ENCODE data around the gene ROCK2.

ROCK2 gene

DNA sequence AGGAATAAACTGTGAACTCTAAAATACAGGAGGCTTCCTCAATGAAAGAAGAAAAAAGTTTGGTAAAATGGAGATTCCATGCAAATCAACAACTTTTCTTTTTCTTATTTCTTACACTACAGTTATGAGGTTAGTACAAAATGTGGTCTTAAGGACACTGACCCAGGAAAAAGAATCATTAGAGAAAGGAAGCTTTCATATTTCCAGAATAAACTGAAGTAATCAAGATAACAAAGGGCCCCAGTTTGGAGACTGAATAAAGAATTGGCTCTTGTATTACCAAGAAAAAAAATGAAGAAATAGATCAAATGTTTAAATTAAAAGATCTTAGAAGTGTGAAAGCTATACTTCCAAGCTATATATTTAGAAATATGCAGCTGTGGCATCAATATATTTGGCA is 116.8 kb downstream of the ROCK2 start:
- DNase-seq: no peak

GRCh38 chr2:11224887-11225286 is 119.5 kb downstream of the ROCK2 start:
- no peak for DNase-seq

DNA sequence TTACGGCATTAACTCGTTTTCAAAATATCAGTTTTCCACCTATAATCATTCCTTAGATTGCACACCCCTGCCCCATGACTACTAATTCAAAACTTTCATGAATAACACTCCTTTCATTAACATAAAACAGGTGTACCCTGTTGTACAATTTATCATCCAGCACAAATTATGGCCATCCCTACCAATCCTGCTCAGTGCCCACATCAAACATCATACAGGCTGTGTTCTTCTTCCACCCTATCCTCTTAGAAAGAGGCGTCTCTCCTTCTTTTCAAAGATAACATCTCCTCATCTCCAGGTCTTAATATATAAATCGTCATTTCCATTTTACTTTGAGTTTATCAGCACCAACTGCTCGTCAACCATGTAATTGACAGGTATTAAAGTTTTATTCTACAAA is 121.6 kb downstream of the ROCK2 start:
- DNase-seq: no peak

DNA sequence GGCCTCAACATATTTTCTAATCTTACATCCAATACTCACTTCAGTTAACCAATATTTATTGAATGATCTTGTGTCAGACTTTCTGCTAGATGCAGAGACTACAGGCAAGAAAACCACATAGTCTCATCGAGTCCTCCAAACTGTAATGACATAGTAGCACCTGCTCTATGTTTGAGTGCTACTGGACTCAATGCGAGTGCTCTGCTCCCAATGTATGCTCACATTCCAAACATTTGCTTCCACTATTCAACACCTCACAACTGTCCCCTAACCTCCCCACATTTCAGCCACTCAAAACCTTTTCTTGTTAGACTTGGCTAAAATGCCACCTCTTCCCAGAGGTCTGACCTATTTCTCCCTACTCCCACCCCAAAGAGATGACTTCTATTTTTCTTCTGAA is 124.0 kb downstream of the ROCK2 start:
- no peak for DNase-seq

DNA sequence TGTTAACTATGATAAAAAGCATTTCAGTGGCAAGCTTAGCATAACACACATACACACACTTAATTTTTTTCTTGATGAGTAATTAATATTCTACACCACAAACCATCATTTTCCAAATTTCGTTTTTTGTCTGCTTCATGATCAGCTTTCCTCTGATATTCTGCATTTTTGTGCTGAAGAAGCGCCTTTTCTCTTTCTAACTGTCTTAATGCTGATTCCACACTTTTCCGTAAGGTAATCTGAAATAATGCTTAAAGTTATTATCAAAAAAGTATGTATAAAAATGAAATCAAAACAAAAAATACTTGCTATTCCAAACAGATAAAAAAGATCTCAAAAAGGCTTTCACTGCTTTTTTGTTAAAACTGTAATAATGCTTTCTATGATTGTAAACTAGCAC is 129.0 kb downstream of the ROCK2 start:
- no peak for DNase-seq

GRCh38 chr2:11214770-11215169 is 129.7 kb downstream of the ROCK2 start:
- no peak for DNase-seq

DNA sequence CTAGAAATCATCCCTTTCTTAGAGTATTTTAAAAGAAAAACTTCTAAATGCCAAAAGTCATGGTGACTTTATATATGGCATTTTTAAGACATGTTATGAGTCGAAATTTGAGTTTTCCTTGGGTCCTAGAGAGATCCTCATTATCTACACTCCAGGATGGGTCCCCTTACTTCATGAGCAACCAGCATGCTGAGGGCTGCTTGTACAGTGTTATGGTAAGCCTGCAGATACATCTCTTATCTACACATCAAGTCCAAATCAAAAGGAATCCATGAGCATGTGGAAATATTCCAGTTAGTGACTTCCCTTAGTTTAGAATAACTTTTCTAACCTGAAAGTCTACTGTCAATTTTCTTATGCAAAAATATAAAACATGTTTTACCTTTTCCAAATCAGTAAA is 130.5 kb downstream of the ROCK2 start:
- DNase-seq: no peak

DNA sequence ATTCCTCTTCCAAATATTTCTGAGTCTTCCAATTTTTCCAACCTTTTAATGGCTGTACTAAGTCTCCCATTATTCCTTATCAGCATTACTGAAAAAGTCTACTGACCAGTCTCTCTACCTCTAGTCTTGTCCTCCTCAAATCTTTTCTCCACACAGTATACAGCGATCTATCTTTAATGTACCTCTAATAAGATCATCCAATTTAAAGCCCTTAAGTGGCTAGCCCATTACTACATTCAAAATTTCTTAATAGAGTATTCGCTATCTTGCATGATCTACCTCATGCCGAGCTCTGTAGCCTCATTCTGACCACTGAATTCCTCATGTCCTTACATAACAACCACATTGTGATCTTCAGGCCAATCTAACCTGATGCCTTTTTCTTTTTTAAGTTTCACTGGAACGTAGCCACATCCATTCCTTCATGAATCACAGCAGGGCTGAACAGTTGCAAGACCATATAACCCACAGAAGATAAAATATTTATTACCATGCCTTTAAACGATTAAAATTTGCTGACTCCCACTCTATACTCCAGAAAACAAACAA is 131.3 kb downstream of the ROCK2 start:
- no peak for DNase-seq

GRCh38 chr2:11212645-11213044 is 131.8 kb downstream of the ROCK2 start:
- no peak for DNase-seq

DNA sequence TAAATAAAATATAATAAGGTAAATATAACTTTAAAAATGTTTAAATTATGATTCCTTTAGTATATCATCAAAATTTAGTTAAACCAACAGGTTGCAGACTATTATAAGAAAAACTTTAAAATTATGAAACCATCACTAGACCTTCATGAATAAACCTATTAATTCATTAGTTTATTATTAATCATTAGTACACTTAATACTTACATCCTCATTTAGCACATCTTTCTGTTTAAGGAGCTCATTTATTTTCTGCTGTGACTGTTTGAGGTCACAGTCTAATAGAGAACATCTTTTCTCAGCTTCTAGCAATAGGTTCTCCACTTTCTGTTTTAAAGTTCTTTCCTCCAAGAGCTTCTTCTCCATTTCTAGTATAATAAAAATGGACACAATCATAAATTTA is 136.4 kb downstream of the ROCK2 start:
- DNase-seq: no peak

- DNase-seq: no peak
Observed at GRCh38 chr2:11203480-11203879, 141.0 kb downstream of the ROCK2 start.

GRCh38 chr2:11201969-11202368 is 142.5 kb downstream of the ROCK2 start:
- DNase-seq: no peak

- DNase-seq: no peak
Observed at GRCh38 chr2:11200651-11201050, 143.8 kb downstream of the ROCK2 start.

DNA sequence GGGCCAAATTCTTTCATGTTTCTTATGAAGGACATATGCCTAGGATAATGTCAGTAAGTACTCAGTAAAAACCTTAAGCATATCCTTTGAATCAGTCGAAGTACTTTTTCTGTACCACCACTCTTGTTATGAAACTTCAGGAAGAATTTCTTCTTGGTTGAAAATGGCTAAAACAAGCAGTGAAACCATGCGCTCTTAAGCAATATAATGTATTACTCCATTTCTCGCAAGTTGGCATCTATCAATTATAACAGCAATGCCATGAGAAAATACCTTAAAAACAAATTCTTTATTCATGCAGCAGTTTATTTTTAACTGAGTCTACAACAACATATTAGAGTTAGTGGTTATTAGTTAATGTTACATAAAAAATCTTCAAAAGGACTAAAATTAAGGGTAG is 148.2 kb downstream of the ROCK2 start:
- no peak for DNase-seq

DNA sequence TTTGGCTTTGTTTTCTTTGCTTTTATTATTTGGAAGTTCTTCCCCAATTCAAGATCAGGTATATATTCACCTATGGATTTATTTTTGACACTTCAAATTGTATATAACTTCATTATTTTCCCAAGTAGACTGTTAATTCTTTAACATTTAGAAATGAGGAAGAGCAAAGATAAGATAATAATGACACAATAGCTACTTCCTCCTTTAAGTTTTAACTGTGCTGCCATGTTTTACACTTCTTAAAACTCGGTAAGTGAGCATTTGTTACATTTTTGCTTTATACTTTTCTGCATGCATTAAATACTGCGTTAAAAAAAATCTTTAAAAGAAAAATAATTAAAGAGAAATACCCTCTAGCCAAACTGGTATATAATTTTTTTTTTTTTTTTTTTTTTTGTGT is 156.7 kb downstream of the ROCK2 start:
- no peak for DNase-seq

DNA sequence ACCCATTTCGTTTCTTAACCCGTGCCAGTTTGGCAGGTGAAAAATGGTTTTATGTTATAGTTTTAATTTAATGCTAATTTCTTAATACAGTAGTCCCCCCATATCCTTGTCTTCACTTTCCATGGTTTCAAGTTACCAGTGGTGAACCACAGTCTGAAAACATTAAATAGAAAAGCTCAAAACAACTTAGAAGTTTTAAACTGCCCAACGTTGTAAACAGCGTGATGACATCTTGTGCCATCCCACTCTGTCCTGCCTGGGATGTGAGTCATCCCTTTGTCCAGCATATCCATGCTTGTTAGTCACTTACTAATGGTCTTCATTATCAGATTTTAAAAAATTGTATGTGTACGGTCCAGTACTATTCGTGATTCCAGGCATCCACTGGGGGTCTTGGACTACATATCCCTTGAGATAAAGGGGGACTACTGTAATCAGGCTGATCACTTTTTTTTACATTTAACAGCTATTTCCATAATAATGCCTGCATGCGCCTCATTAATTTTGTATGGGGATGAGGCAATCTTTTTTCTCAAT is 157.3 kb downstream of the ROCK2 start:
- no peak for DNase-seq

- DNase-seq: no peak
Observed at GRCh38 chr2:11186145-11186544, 158.3 kb downstream of the ROCK2 start.

DNA sequence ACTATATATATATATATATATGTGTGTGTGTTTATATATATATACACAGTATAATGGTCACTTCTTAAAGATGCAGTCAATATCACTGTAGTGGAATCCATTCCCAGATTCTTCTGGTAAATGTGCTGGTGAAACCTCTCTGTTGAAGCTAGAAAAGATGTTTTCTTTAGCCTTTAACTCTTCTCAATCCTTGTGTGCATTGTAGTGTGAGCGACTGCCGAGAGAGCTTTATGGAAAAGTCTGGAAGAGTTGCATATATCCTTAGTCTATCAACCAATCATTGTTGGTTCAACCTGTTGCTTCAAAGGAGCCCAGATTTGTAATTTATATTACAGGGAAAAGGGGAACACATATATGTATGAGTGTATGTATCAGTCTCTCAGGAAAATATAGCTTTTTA is 161.5 kb downstream of the ROCK2 start:
- no peak for DNase-seq

- no peak for DNase-seq
Observed at GRCh38 chr2:11180653-11181052, 163.8 kb downstream of the ROCK2 start.

DNA sequence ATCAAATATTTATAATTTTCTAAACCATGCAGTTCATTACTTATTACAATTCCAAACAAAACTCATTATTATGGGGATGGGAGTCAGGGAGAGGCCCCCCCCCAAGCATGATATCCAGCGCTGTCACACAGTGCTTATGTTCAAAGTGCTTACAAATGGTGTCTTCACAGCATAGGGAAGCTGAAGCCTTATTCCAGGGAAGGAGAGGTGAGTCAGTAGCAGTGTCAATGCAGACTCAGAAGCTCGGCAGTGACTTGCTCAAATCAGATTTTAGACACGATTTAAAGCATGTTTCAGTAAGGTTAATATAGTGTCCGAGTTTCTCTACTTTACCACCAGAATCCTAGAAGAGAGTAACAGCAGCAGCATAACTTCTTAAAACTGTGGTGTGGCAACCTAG is 164.5 kb downstream of the ROCK2 start:
- no peak for DNase-seq

DNA sequence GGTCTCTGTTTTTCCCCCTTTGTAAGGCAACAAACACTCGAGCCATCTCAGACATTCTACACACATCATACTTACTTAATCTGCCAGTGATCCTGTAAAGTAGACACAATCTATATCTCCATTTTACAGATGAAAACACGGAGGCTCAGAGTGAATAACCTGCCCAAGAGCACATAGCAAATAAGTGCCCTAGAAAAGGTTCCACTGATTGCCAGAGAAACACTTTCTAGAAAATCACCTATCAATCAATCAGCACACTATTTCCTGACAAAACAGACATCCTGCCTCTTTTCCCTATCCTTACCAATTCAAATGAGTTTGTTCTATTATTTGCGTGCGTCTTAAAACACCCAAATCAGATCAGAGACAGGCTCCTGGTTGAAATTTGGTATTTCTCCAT is 165.2 kb downstream of the ROCK2 start:
- DNase-seq: no peak

- no peak for DNase-seq
Observed at GRCh38 chr2:11177871-11178690, 166.4 kb downstream of the ROCK2 start.

- DNase-seq: no peak
Observed at GRCh38 chr2:11175293-11175795, 169.1 kb downstream of the ROCK2 start.

- DNase-seq: no peak
Observed at GRCh38 chr2:11174222-11174621, 170.2 kb downstream of the ROCK2 start.
